ENCODE data around the gene OR11A1.

OR11A1 gene

DNA sequence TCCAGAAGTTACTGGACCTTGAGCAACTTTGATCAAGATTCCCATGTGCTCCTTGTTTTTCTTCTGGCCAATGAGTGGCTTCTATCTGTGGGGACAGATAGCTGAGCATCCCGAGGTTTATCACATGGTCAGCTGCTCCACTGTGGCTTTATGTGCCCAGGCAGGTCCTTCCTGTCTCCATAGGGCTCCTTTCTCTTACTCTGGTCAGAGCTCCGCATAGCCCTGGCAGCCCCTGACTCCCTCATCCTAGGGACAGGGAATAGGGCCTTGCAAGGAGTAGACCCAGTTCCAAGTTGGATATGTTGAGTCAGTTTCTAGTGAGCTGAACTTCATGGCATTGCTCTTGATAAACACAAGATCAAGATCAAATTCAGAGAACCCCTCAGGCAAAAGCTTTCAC, 37.3 kb upstream of the OR11A1 start:
- H3K27ac ChIP-seq (ENCODE audit: low read length): no peak overlapping the region
- H3K27me3 ChIP-seq (replicated peaks; ENCODE audit: insufficient read depth, low read length): no peaks in the 10 kb centered on the region
- no peak overlapping the region for H3K4me2 ChIP-seq (ENCODE audit: low read depth, low read length)
- no peak overlapping the region for H2AFZ ChIP-seq (ENCODE audit: low read length)
- H3K4me1 ChIP-seq (ENCODE audit: low read length): no peaks in the 10 kb centered on the region
- TF ChIP-seq, protein P1, sequence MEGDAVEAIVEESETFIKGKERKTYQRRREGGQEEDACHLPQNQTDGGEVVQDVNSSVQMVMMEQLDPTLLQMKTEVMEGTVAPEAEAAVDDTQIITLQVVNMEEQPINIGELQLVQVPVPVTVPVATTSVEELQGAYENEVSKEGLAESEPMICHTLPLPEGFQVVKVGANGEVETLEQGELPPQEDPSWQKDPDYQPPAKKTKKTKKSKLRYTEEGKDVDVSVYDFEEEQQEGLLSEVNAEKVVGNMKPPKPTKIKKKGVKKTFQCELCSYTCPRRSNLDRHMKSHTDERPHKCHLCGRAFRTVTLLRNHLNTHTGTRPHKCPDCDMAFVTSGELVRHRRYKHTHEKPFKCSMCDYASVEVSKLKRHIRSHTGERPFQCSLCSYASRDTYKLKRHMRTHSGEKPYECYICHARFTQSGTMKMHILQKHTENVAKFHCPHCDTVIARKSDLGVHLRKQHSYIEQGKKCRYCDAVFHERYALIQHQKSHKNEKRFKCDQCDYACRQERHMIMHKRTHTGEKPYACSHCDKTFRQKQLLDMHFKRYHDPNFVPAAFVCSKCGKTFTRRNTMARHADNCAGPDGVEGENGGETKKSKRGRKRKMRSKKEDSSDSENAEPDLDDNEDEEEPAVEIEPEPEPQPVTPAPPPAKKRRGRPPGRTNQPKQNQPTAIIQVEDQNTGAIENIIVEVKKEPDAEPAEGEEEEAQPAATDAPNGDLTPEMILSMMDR (IDR thresholded peaks at IDR 0.05; ENCODE audit: low read length): no peak
- TF ChIP-seq EZH2 (optimal IDR thresholded peaks at IDR 0.05; ENCODE audit: low read depth, low read length): no peak
- TF ChIP-seq EZH2phosphoT487 (IDR thresholded peaks at IDR 0.05; ENCODE audit: low read length): no peak
- no peaks in the 10 kb centered on the region for H3K9me3 ChIP-seq (replicated peaks; ENCODE audit: insufficient read depth, low read length)
- H3K4me3 ChIP-seq (ENCODE audit: low read length): no peak overlapping the region
- no peaks in the 10 kb centered on the region for H4K20me1 ChIP-seq (ENCODE audit: insufficient read depth, low read length)
- no peaks in the 10 kb centered on the region for H3F3A ChIP-seq (ENCODE audit: insufficient read depth, low read length)
- no peaks in the 10 kb centered on the region for H3K79me2 ChIP-seq (ENCODE audit: low read length)
- H3K9me2 ChIP-seq (replicated peaks; ENCODE audit: insufficient read depth, low read length): no peaks in the 10 kb centered on the region
- DNase-seq: no peak
- H3K9ac ChIP-seq (ENCODE audit: low read length): no peak overlapping the region
- no peaks in the 10 kb centered on the region for H3K36me3 ChIP-seq (replicated peaks; ENCODE audit: insufficient read depth, low read length)

- Histone ChIP-seq H3K4me3 (ENCODE audit: low read length) (no peak overlapping the region), H3K9me2 (replicated peaks; ENCODE audit: insufficient read depth, low read length) (no peaks in the 10 kb centered on the region), H3K79me2 (ENCODE audit: low read length) (no peaks in the 10 kb centered on the region), H3K4me2 (ENCODE audit: low read depth, low read length) (no peak overlapping the region), H3F3A (ENCODE audit: insufficient read depth, low read length) (no peaks in the 10 kb centered on the region), H3K27ac (ENCODE audit: low read length) (no peak overlapping the region), H3K36me3 (replicated peaks; ENCODE audit: insufficient read depth, low read length) (no peaks in the 10 kb centered on the region), H3K9me3 (replicated peaks; ENCODE audit: insufficient read depth, low read length) (no peaks in the 10 kb centered on the region), H3K27me3 (replicated peaks; ENCODE audit: insufficient read depth, low read length) (no peaks in the 10 kb centered on the region), H3K4me1 (ENCODE audit: low read length) (no peaks in the 10 kb centered on the region), H3K9ac (ENCODE audit: low read length) (no peak overlapping the region), H4K20me1 (ENCODE audit: insufficient read depth, low read length) (no peaks in the 10 kb centered on the region), H2AFZ (ENCODE audit: low read length) (no peak overlapping the region)
- TF ChIP-seq EZH2phosphoT487 (IDR thresholded peaks at IDR 0.05; ENCODE audit: low read length) (no peak), EZH2 (optimal IDR thresholded peaks at IDR 0.05; ENCODE audit: low read depth, low read length) (no peak)
- TF ChIP-seq, protein P1 (IDR thresholded peaks at IDR 0.05; ENCODE audit: low read length): no peak
- DNase-seq: no peak
These were observed 36.4 kb upstream of the OR11A1 start for GRCh38 chr6:29493261-29493660.

DNA sequence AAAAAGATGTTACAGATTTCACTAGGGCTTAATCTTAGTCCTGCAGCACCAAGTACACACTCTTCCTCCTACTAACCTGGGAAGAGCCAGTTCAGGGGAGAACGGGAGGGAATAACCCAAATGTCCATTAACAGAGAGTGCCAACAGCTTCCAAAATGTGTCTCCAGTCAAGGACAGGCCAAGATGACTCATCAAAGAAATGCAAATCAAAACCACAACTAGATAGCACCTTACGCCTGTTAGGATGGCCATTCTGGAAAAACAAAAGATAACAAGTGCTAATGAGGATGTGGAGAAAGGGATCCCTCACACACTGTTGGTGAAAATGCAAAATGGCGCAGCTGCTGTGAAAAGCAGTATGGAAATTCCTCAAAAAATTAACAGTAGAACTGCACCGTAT, 34.7 kb upstream of the OR11A1 start:
- no peak for DNase-seq
- Histone ChIP-seq H3K36me3 (replicated peaks; ENCODE audit: insufficient read depth, low read length) (no peaks in the 10 kb centered on the region), H3K4me1 (ENCODE audit: low read length) (no peaks in the 10 kb centered on the region), H3K4me2 (ENCODE audit: low read depth, low read length) (no peak overlapping the region), H3K79me2 (ENCODE audit: low read length) (no peaks in the 10 kb centered on the region), H3K9me2 (replicated peaks; ENCODE audit: insufficient read depth, low read length) (no peaks in the 10 kb centered on the region), H3K9me3 (replicated peaks; ENCODE audit: insufficient read depth, low read length) (no peaks in the 10 kb centered on the region), H3K27ac (ENCODE audit: low read length) (no peak overlapping the region), H3K4me3 (ENCODE audit: low read length) (no peak overlapping the region), H3K27me3 (replicated peaks; ENCODE audit: insufficient read depth, low read length) (no peaks in the 10 kb centered on the region), H3F3A (ENCODE audit: insufficient read depth, low read length) (no peaks in the 10 kb centered on the region), H2AFZ (ENCODE audit: low read length) (no peak overlapping the region), H4K20me1 (ENCODE audit: insufficient read depth, low read length) (no peaks in the 10 kb centered on the region), H3K9ac (ENCODE audit: low read length) (no peak overlapping the region)
- TF ChIP-seq EZH2phosphoT487 (IDR thresholded peaks at IDR 0.05; ENCODE audit: low read length): no peak
- no peak for TF ChIP-seq EZH2 (optimal IDR thresholded peaks at IDR 0.05; ENCODE audit: low read depth, low read length)
- TF ChIP-seq, protein P1 (IDR thresholded peaks at IDR 0.05; ENCODE audit: low read length): no peak
